Left ventricle myocardium superior (tissue), 1 donor: Measurements from ENCODE around the gene TECTA. TPM values are rescaled to one million over a fixed set of nuclear protein-coding genes. Genes with fewer than 3 reads are reported as not detected.
"Not testable (repeated sequence)": the region's sequence is repeated elsewhere in the genome, so short reads cannot be mapped to it uniquely, and the experiment has no call there.

Experiments used
- ATAC-seq: fragments of 200-7000 bp; cut with Tn5 transposase; one replicate; pipeline ENCODE4 v1.9.1; 2020; ENCODE audit warnings: mild to moderate bottlenecking, moderate library complexity
- DNase-seq: peaks from one replicate; pipeline ENCODE4 v3.0.0-alpha.2; 2020
- intact Hi-C: fragments of 100-400 bp; cut with micrococcal nuclease; formaldehyde crosslinking; loops from one replicate; pipeline ENCODE4 v1.11.0; 2022
- total RNA-seq: library from RNA; stranded (reverse); fragmentation: NEBNext Ultra II Directional; extraction: Animal tissue kit (Norgen Biotek cat#: 25700); gene quantifications from one replicate; pipeline ENCODE4 v1.2.1, GENCODE V29; 2021
- donor health status: DM: no; HTN: yes; CAD: no; lungs with severe emphysema.

The TECTA gene
- total RNA-seq, 1 donor from 2014 or later: 0.72 TPM

- ATAC-seq (no peak), DNase-seq (no peak)
- intact Hi-C loops: no loop called here
These were observed 10.8 kb upstream of the TECTA start for GRCh38 chr11:121090145-121090721.

DNA sequence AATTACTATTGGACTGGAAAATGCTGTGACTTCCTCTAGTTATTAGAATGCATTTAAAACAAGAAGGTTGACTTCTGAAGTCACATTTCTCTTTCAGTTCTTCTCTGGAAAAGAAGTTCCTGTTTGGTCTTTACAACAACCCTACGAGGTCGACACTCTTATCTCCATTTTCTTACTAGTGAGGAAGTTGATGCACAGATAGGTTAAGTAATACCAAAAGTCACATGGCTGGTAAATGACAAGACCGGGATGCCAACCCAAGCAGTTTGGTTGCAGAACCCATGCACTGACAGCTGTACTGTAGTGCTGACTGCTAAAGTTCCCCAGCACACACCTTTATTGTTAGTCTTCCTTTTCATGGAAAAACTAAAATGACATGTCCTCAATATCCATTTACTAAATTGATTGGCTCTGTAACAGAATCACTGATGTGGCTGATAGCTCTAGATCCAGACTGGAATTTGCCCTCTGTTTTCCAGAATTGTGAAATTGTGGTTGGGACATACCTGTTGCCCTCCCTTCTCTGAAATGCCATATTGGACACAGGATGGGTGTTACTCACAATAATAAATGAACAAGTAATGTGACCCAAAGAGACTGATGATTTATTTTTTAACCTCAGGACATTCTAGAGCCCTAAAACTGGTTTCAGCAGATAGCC lies 9.4 kb upstream of the TECTA start:
- ATAC-seq: peak; percentile 27
- intact Hi-C loops: no loop called here
- no peak for DNase-seq

DNA sequence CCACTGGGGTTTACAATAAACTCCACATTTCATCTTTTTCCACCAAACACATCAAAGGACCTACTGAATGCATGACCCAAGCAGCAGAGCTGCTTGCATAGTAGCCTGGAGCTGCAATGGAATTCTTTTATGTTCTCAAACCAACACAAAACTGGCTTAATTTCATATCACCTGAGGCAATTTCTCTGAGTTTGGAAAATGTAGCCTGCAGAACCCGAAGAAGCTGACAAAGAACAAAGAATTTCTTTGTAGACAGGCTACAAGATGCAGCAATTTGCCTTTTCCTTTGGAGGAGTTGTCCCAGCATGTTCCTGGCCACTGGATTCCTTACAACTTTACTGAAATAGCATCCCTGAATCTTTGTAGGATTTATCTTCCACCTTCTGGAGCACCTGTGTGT lies 5.5 kb upstream of the TECTA start:
- DNase-seq (no peak), ATAC-seq (no peak)
- intact Hi-C loops: no loop called here

DNA sequence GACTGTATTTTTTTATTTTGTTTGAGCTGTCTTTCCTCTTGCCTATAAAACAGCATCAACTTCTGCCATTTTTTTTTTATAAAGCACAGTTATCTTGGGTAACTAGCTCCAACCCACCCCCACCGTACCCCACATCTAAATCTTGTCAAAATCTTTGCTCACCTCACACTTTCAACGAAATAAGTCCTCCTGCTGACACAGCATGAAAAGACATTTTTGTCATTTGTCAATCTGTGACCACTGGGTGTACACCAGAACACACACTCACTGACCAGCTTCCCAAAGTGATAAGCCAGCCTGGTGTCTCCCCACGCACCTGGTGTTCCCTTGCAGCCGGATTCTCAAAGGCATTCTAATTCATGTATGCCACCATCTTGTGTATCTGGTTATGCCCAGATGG lies 1.7 kb upstream of the TECTA start:
- no peak for ATAC-seq
- intact Hi-C loops: no loop called here
- no peak for DNase-seq

GRCh38 chr11:121099885-121100284 lies 1.2 kb upstream of the TECTA start:
- intact Hi-C loops: no loop called here
- DNase-seq: no peak
- ATAC-seq: no peak

DNA sequence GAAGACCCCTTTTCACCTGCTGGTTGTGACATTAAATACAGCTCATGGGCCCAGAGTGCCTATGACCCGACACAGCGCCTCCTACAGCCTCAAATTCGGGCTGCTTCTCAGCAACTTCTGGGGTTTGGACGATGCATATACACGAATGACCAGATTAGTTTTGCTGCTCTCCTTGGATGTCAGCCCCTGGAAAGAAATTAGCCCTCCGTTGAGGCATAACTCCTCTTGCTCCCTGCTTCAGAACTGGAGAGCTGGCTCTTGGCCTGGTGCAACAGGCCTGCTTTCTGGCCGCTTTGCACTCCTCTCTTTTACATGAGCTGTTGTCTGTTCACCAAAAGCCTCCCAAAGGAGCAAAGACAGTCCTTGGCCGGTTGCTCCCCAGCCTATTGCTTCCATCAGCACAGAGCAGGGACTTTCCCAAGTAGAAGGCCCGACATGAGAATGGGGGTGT lies 3.3 kb downstream of the TECTA start:
- ATAC-seq (peak; percentile 81), DNase-seq (peak; percentile 69)
- intact Hi-C loops: no loop called here

DNA sequence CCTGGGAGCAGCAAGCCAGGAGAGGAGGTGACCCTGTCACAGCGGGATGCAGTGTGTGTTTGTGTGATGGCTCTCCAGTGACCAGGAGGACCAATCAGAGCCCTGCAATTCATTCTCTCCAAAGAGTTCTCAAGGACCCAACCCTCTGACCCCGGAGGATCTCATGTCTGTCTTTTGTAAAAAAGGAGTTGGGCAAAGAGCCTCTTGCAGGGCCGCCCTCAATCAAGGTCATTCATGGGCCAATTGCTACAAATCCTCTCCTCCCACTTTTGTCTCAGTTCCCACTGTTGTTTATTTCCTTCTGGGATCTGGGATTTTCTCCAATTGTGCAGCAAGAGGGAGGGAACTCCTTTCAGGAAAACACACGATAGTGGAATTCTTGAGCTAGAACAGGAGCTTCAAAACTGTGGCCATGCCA lies 4.0 kb downstream of the TECTA start:
- intact Hi-C loops: no loop called here
- ATAC-seq (peak; percentile 90), DNase-seq (peak; percentile 43)

- no peak for ATAC-seq
- intact Hi-C loops: no loop called here
These were observed 4.6 kb downstream of the TECTA start for GRCh38 chr11:121105481-121106195.

GRCh38 chr11:121106812-121107211 lies 5.8 kb downstream of the TECTA start:
- ATAC-seq (no peak), DNase-seq (no peak)
- intact Hi-C loops: no loop called here

More at GRCh38 chr11:121105481-121106195, 4.6 kb downstream of the TECTA start:
- no peak for DNase-seq

DNA sequence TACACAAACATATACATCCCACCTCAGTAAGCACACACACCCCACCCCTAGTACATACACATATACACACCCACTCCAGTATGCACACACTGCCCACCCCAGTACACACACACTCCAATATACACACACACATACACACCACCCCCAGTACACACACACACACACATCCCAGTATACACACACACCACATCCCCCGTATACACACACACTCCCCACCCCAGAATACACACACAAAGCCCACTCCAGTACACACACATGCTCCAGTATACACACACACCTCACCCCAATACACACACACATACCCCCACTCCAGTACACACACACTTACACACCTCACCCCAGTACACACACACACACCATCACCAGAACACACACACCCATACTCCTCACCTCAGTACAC lies 7.4 kb downstream of the TECTA start:
- intact Hi-C loops: no loop called here
- ATAC-seq (no peak), DNase-seq (no peak)

GRCh38 chr11:121109471-121109870 lies 8.4 kb downstream of the TECTA start:
- DNase-seq (no peak), ATAC-seq (no peak)
- intact Hi-C loops: no loop called here

- intact Hi-C loops: loop anchor here (10.0 kb wide), 1 partner anchor 85 kb away; no protein-coding TSS in a partner anchor
- no peak for ATAC-seq
- DNase-seq: no peak
These were observed 9.0 kb downstream of the TECTA start for GRCh38 chr11:121109916-121110586.

DNA sequence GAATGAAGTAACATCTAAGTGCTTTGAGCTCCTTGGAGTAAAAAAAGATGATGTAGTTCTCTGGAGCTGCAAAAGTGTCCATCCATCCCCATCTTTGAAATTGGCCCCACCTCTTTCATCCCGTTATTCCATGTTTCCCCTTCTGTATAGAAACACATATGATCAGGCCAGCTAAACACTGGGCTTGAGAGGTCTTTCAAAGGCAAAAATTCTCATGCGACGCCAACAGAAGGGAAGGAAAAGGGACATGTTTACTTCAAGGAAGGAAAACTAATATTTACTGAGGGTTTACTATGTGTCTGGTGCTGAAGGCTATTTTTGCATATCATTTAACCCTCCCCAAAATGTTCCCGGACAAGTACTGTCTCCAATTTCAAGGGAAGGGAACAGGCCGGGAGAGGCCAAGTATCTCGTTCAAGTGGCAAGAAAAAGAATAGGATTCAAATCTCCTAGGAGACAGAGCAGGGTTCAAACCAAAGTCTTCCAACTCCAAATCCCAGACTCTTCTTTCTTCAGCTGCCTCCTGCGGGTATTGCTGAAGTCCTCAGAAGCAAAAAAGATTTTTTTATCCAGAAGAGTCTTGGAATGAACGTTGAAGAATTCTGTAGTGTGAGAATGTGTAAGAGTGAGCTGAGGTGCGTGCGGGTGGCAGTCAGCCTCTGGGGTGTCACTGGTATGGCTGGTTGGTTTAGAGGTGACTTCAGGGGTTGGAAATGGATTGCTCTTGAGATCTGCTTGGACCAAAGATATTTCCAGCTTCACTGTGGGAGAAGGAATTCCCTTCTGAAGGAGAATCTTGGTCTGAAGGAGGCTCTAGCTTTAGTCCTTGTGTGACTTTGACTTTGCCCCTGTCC lies 10.1 kb downstream of the TECTA start:
- intact Hi-C loops: loop anchor here (10.0 kb wide), 1 partner anchor 84 kb away; no protein-coding TSS in a partner anchor
- no peak for DNase-seq
- peak; percentile 20 for ATAC-seq

DNA sequence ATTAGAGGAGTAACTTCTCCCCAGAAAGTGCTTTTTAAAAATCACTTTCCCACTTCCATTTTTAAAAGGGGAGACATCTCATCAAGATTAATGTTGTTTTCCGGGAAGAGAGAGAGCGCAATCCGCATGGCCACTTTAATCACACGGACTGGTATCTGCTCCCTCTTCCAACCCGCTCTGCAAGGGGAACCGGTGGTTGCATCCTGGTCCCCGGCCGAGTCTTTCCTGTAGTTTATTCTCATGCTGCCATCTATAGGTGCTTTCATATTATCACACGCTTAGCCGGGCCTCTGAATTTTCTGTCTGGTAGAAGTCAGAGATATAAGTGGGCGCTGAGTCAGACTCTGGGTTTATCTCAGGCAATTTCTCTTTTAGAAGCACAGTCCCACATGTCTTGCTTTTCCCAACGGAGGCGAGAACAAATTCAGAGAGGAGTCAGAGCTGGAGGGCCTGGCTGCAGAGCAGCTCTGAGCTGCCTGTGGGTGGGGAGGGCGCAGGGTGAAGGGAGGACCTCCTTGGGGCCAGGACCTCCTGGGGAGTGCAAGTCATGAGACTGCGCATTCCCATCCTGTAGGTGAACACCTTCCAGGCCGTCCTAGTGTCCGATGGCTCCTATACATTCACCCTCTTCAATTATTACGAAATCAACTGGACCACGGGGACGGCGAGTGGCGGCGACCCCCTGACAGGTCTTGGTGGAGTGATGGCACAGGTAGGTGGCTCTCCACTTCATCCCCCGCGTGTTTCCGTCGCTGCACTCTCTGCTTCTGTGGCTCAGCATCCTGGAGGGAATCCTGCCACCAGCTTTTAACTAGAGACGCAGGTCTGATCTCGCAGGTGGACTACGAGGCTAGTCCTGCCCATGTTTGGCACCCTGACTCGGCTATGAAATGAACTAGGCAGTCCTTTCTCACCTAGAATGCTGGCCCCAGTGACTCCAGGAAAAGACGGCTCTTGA lies 11.7 kb downstream of the TECTA start:
- intact Hi-C loops: loop anchor here (10.0 kb wide), 1 partner anchor 82 kb away; no protein-coding TSS in a partner anchor
- ATAC-seq (peak; percentile 92), DNase-seq (peak; percentile 71)

DNA sequence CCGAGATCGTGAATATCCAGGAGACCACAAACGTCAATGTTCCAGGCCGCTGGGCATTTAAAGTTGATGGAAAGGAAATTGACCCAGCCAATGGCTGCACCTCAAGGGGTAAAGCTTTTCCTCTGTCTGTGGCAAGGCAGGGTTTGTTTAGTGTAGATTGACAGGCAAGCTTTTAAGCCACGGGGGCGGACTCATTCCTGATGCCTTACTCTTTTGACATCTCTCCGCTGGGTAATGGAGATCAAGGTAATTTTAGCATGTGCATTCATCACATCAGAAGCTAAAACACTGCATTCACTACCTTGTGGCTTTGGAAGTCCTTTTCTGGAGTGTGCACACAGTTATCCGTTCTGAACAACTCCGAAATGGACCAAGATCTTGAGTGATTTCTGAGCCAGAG lies 12.6 kb downstream of the TECTA start:
- ATAC-seq (no peak), DNase-seq (no peak)
- intact Hi-C loops: loop anchor here (10.0 kb wide), 1 partner anchor 81 kb away; no protein-coding TSS in a partner anchor

DNA sequence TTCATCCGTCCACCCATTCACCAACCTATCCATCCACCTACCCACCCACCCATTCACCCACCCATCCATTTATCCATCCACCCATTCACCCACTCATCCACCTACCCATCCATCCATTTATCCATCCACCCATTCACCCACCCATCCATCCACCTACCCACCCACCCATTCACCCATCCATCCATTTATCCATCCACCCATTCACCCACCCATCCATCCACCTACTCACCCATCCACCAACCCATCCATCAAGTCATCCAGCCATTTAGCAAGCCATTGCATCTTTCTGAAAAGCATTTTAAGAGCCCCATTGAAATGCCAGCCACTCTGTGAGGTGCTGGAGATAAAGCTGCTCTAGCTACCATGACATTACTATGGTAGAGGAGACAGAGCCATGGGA lies 14.0 kb downstream of the TECTA start:
- intact Hi-C loops: loop anchor here (10.0 kb wide), 1 partner anchor 80 kb away; no protein-coding TSS in a partner anchor
- not testable (repeated sequence) for ATAC-seq, DNase-seq

GRCh38 chr11:121117788-121118187 lies 16.7 kb downstream of the TECTA start:
- no peak for ATAC-seq
- intact Hi-C loops: loop anchor here (10.0 kb wide), 1 partner anchor 77 kb away; no protein-coding TSS in a partner anchor
- no peak for DNase-seq
